Keratinocyte (primary cell): ENCODE data around the gene EZH1. TPM values are rescaled to one million over a fixed set of nuclear protein-coding genes. Genes with fewer than 3 reads are reported as not detected.

Experiments used
- DNase-seq: peaks from one replicate; pipeline ENCODE4 v3.0.0-alpha.2; 2011; ENCODE audit warnings: low read depth, missing footprints, low spot score
- FAIRE-seq: peaks from 2 replicates; lab custom pipeline; 2011; peaks lifted over from hg19 to GRCh38; lab: Jason Lieb, UNC
- H2AFZ ChIP-seq: 2 replicates; pipeline ENCODE4 v1.6.0; 2012; ENCODE audit warnings: low read length, control low read depth, inconsistent platforms; ENCODE audit not compliant: control insufficient read depth
- H3K27ac ChIP-seq: 2 replicates; pipeline ENCODE4 v1.5.1; 2011; ENCODE audit warnings: low read length; ENCODE audit not compliant: control insufficient read depth, insufficient read depth
- H3K27me3 ChIP-seq: 3 replicates; pipeline ENCODE4 v1.6.0; 2011; ENCODE audit warnings: low read length; ENCODE audit not compliant: control insufficient read depth, insufficient read depth; ENCODE audit errors: extremely low read depth
- H3K36me3 ChIP-seq, 2 experiments: 2 replicates in 1 of 2; 3 replicates in 1 of 2; pipeline ENCODE4 v1.5.1; 2011; ENCODE audit warnings: low read length in 2 of 2, mild to moderate bottlenecking in 1 of 2; ENCODE audit not compliant: control insufficient read depth in 2 of 2, insufficient read depth in 2 of 2; ENCODE audit errors: extremely low read depth in 1 of 2
- H3K4me1 ChIP-seq: 3 replicates; pipeline ENCODE4 v1.5.1; 2011; ENCODE audit warnings: low read length; ENCODE audit not compliant: control insufficient read depth, insufficient read depth; ENCODE audit errors: extremely low read depth
- H3K4me2 ChIP-seq: 3 replicates; pipeline ENCODE4 v1.6.0; 2011; ENCODE audit warnings: low read depth, low read length; ENCODE audit not compliant: control insufficient read depth, insufficient read depth; ENCODE audit errors: extremely low read depth
- H3K4me3 ChIP-seq, 3 experiments: fragments of 200-600 bp in 1 of 3; sonication (generic) in 1 of 3; 2 replicates in 2 of 3; 3 replicates in 1 of 3; pipeline ENCODE4 v1.5.1; 2011 to 2016; ENCODE audit warnings: low read length in 3 of 3, mild to moderate bottlenecking in 3 of 3, control low read depth in 2 of 3, inconsistent platforms in 1 of 3, low read depth in 1 of 3, mixed read lengths in 1 of 3, mixed run types in 1 of 3, moderate library complexity in 1 of 3; ENCODE audit not compliant: control insufficient read depth in 2 of 3, insufficient read depth in 2 of 3; ENCODE audit errors: extremely low read depth in 1 of 3
- H3K79me2 ChIP-seq: 2 replicates; pipeline ENCODE4 v1.6.0; 2012; ENCODE audit warnings: low read length; ENCODE audit not compliant: control insufficient read depth, insufficient read depth
- H3K9ac ChIP-seq: 3 replicates; pipeline ENCODE4 v1.6.0; 2011; ENCODE audit warnings: low read length; ENCODE audit not compliant: control insufficient read depth, insufficient read depth; ENCODE audit errors: extremely low read depth
- H3K9me1 ChIP-seq: 3 replicates; pipeline ENCODE4 v1.6.0; 2011; ENCODE audit warnings: low read length; ENCODE audit not compliant: control insufficient read depth, insufficient read depth; ENCODE audit errors: extremely low read depth
- H3K9me3 ChIP-seq: 2 replicates; pipeline ENCODE4 v1.5.1; 2012; ENCODE audit warnings: low read depth, low read length; ENCODE audit not compliant: control insufficient read depth
- H4K20me1 ChIP-seq: 3 replicates; pipeline ENCODE4 v1.6.0; 2011; ENCODE audit warnings: low read length; ENCODE audit not compliant: control insufficient read depth, insufficient read depth; ENCODE audit errors: extremely low read depth
- CTCF ChIP-seq, 3 experiments: IDR thresholded peaks in 1 of 3; conservative IDR thresholded peaks in 1 of 3; optimal IDR thresholded peaks in 1 of 3; 2 replicates in 2 of 3; 3 replicates in 1 of 3; pipeline versions ENCODE3 to v1.5.1; 2011; ENCODE audit warnings: low read length in 3 of 3, mild to moderate bottlenecking in 3 of 3, moderate library complexity in 2 of 3, control low read depth in 1 of 3, inconsistent platforms in 1 of 3; ENCODE audit not compliant: insufficient read depth in 2 of 3; ENCODE audit errors: extremely low read depth in 1 of 3
- EZH2 ChIP-seq: IDR thresholded peaks from one replicate; pipeline ENCODE4 v1.6.1; 2012; ENCODE audit warnings: inconsistent platforms, mild to moderate bottlenecking, low read length, moderate library complexity
- dilution Hi-C: fragments of 300-500 bp; cut with MboI; formaldehyde crosslinking; loops from one replicate; pipeline ENCODE4 v1.7.0; 2020; ENCODE audit warnings: low sequenced_read_pairs; ENCODE audit not compliant: extremely low pct_ligation_motif_present
- polyA plus RNA-seq, 5 experiments: library from polyadenylated mRNA; depleted of rRNA in 3 of 5; stranded (reverse) in 3 of 5; stranded (forward) in 1 of 5; unstranded in 1 of 5; fragments of >200 nt; gene quantifications; 1 replicate in 1 of 5; 2 replicates in 3 of 5; 3 replicates in 1 of 5; pipeline versions ENCODE4 v1.2.1 to v1.2.3, GENCODE V29; 2011 to 2012; ENCODE audit warnings: missing spikeins in 2 of 5, low read depth in 1 of 5, low replicate concordance in 1 of 5

EZH1 gene
- polyA plus RNA-seq, 1 donor (not counting 4 experiments of a cell fraction or from before 2014, with no cell fraction given) = 18.3 TPM

- TF ChIP-seq EZH2 (no peak), CTCF (optimal IDR thresholded peaks at IDR 0.05 in 1 of 3, IDR thresholded peaks at IDR 0.05 in 1 of 3, conservative IDR thresholded peaks at IDR 0.05 in 1 of 3; ENCODE audit: extremely low read depth in 1 of 3, insufficient read depth in 2 of 3, low read length in 3 of 3) (no peak)
- Histone ChIP-seq H3K4me3 (no peak overlapping the region), H3K79me2 (no peaks in the 10 kb centered on the region), H3K9ac (no peak overlapping the region), H3K36me3 (peaks cover 29 to 49% of the 10 kb centered on the region in 2 experiments), H3K9me3 (no peaks in the 10 kb centered on the region), H3K27ac (no peak overlapping the region), H3K9me1 (no peaks in the 10 kb centered on the region), H4K20me1 (no peaks in the 10 kb centered on the region), H2AFZ (no peak overlapping the region), H3K4me1 (no peaks in the 10 kb centered on the region), H3K4me2 (no peak overlapping the region), H3K27me3 (no peaks in the 10 kb centered on the region)
- DNase-seq (no peak), FAIRE-seq (no peak)
- dilution Hi-C loops = no loop called here
Observed at GRCh38 chr17:42704490-42704836, 40.4 kb downstream of the EZH1 start.

GRCh38 chr17:42702446-42702845 is 42.4 kb downstream of the EZH1 start:
- no peaks in the 10 kb centered on the region for H3K27me3 ChIP-seq
- no peaks in the 10 kb centered on the region for H3K9me1 ChIP-seq
- DNase-seq (no peak), FAIRE-seq (no peak)
- no peak overlapping the region for H3K9ac ChIP-seq
- H3K27ac ChIP-seq = no peak overlapping the region
- no peaks in the 10 kb centered on the region for H3K79me2 ChIP-seq
- H3K4me3 ChIP-seq = no peak overlapping the region
- H3K4me2 ChIP-seq = no peak overlapping the region
- peaks cover 15 to 43% of the 10 kb centered on the region in 2 experiments for H3K36me3 ChIP-seq
- dilution Hi-C loops = no loop called here
- H2AFZ ChIP-seq = no peak overlapping the region
- no peaks in the 10 kb centered on the region for H4K20me1 ChIP-seq
- no peaks in the 10 kb centered on the region for H3K4me1 ChIP-seq
- no peaks in the 10 kb centered on the region for H3K9me3 ChIP-seq
- TF ChIP-seq EZH2 = no peak

- no peak for DNase-seq
- H3K9ac ChIP-seq = no peak overlapping the region
- H3K9me3 ChIP-seq = no peaks in the 10 kb centered on the region
- dilution Hi-C loops = no loop called here
- no peaks in the 10 kb centered on the region for H3K4me1 ChIP-seq
- H3K79me2 ChIP-seq = no peaks in the 10 kb centered on the region
- no peak overlapping the region for H2AFZ ChIP-seq
- H3K4me3 ChIP-seq = no peak overlapping the region
- no peaks in the 10 kb centered on the region for H4K20me1 ChIP-seq
- no peak overlapping the region for H3K27ac ChIP-seq
- no peaks in the 10 kb centered on the region for H3K9me1 ChIP-seq
- TF ChIP-seq EZH2 (no peak), CTCF (optimal IDR thresholded peaks at IDR 0.05 in 1 of 3, IDR thresholded peaks at IDR 0.05 in 1 of 3, conservative IDR thresholded peaks at IDR 0.05 in 1 of 3; ENCODE audit: extremely low read depth in 1 of 3, insufficient read depth in 2 of 3, low read length in 3 of 3) (no peak)
- no peak overlapping the region for H3K4me2 ChIP-seq
- FAIRE-seq = no peak
- peaks cover 10 to 37% of the 10 kb centered on the region in 2 experiments for H3K36me3 ChIP-seq
- no peaks in the 10 kb centered on the region for H3K27me3 ChIP-seq
Observed at GRCh38 chr17:42700586-42701289, 44.1 kb downstream of the EZH1 start.
